ENCODE measurements around the gene LRRC8B. TPM values are rescaled to one million over a fixed set of nuclear protein-coding genes. Genes with fewer than 3 reads are reported as not detected.

LRRC8B gene
- total and polyA plus RNA-seq, 9 of the 15 experiments (the other 6 are each of a cell fraction or from before 2014, with no cell fraction given) = 4.3 to 43.7 (median 14.4) TPM

GRCh38 chr1:89575207-89575606 lies 50.6 kb downstream of the LRRC8B start:
- no TSS peak for BruUV-seq (replicated peaks)
- Histone ChIP-seq H3K4me3 (no peak overlapping the region), H3K27me3 (ENCODE audit: control insufficient read depth in 2 of 2, insufficient read depth in 2 of 2, low read length in 2 of 2) (no peaks in the 10 kb centered on the region), H3K4me1 (replicated peaks in 1 of 2; ENCODE audit: control insufficient read depth in 2 of 2, insufficient read depth in 2 of 2, low read length in 2 of 2) (no peaks in the 10 kb centered on the region), H3K79me2 (ENCODE audit: control insufficient read depth, insufficient read depth, low read length) (peaks cover 15% of the 10 kb centered on the region), H3K27ac (ENCODE audit: extremely low read depth, low read depth, low read length) (no peak overlapping the region), H3K9me3 (replicated peaks; ENCODE audit: control insufficient read depth, insufficient read depth, low read depth, low read length) (no peaks in the 10 kb centered on the region), H3K9me1 (ENCODE audit: control insufficient read depth, insufficient read depth, low read length) (no peaks in the 10 kb centered on the region), H3K36me3 (ENCODE audit: control insufficient read depth, insufficient read depth, low read length) (peaks cover 69% of the 10 kb centered on the region), H3K4me2 (ENCODE audit: insufficient read depth, low read length) (no peak overlapping the region), H4K20me1 (replicated peaks; ENCODE audit: control insufficient read depth, insufficient read depth, low read length) (no peaks in the 10 kb centered on the region), H3K9ac (ENCODE audit: insufficient read depth in 1 of 2, low read depth in 2 of 2, low read length in 2 of 2) (no peak overlapping the region), H2AFZ (ENCODE audit: low read depth, low read length) (no peak overlapping the region)
- no peak for DNase-seq (ENCODE audit: extremely low read depth in 1 of 4, low spot score in 3 of 4)
- TF ChIP-seq CBFA2T2 (conservative IDR thresholded peaks at IDR 0.05) (no peak), ZNF217 (CRISPR knock-in tag; IDR thresholded peaks at IDR 0.05) (no peak), PPARD (CRISPR knock-in tag; IDR thresholded peaks at IDR 0.05) (no peak), NELFE (IDR thresholded peaks at IDR 0.05; ENCODE audit: insufficient read depth, insufficient read length) (no peak), ZNF76 (CRISPR knock-in tag; IDR thresholded peaks at IDR 0.05; ENCODE audit: borderline replicate concordance) (no peak), ZNF146 (CRISPR knock-in tag; IDR thresholded peaks at IDR 0.05; ENCODE audit: unreplicated experiment) (no peak), RBFOX2 (IDR thresholded peaks at IDR 0.05; ENCODE audit: low read depth, low read length) (no peak), C11orf30 (IDR thresholded peaks at IDR 0.05; ENCODE audit: low read depth) (no peak), ZNF766 (CRISPR knock-in tag; conservative IDR thresholded peaks at IDR 0.05) (no peak)
- ATAC-seq = no peak
- intact Hi-C loops (cut with micrococcal nuclease) = no loop called here
- in situ Hi-C loops (cut with MboI) = loop anchor here (10.0 kb wide), 1 partner anchor 1330 kb away; no protein-coding TSS in a partner anchor
- POLR2A ChIA-PET = no interaction called here
- WGBS (ENCODE audit: insufficient coverage, low coverage, missing lambda C conversion rate) = 93% methylated on average over 1 of the region's 1 CpG
- CTCF ChIA-PET (ENCODE audit: low intra/inter-chr PET ratio) = no interaction called here
- no peak for FAIRE-seq
